Stimulated activated CD8-positive, alpha-beta memory T cell treated with anti-CD3 and anti-CD28 coated beads, Interleukin-4, amount 100 ng/mL, for 1 hour (primary cell): ENCODE measurements around the gene FBXO17.
"Not testable (repeated sequence)": the region's sequence is repeated elsewhere in the genome, so short reads cannot be mapped to it uniquely, and the experiment has no call there.

Experiments
- DNase-seq, 2 donors: peaks; one replicate each; pipeline ENCODE4 v3.0.0-alpha.2; 2020; ENCODE audit warnings: low read depth in 2 of 2, low spot score in 1 of 2

FBXO17 gene

GRCh38 chr19:38945562-38946228 is 29.8 kb downstream of the FBXO17 start:
- DNase-seq, result no peak

- DNase-seq, result no peak
These were observed 30.5 kb downstream of the FBXO17 start for GRCh38 chr19:38944981-38945506.

- DNase-seq, result no peak
These were observed 32.9 kb downstream of the FBXO17 start for GRCh38 chr19:38942471-38943181.

- no peak for DNase-seq
These were observed 33.6 kb downstream of the FBXO17 start for GRCh38 chr19:38941979-38942378.

GRCh38 chr19:38941466-38941865 is 34.1 kb downstream of the FBXO17 start:
- DNase-seq, result not testable (repeated sequence)

- DNase-seq, result no peak
These were observed 35.6 kb downstream of the FBXO17 start for GRCh38 chr19:38939957-38940356.

- no peak for DNase-seq
These were observed 42.0 kb downstream of the FBXO17 start for GRCh38 chr19:38933544-38933943.

GRCh38 chr19:38932425-38933179 is 42.9 kb downstream of the FBXO17 start:
- no peak for DNase-seq

- no peak for DNase-seq
These were observed 44.1 kb downstream of the FBXO17 start for GRCh38 chr19:38931521-38931793.

- peak; percentile 92 to 95 for DNase-seq
These were observed 44.6 kb downstream of the FBXO17 start, which contains the start of gene MRPS12 for GRCh38 chr19:38930776-38931520. MRPS12 (plus strand) TSS chr19:38930944; CDS start chr19:38931295, 351 bp downstream.

GRCh38 chr19:38929929-38930775 is 45.4 kb downstream of the FBXO17 start, which contains the start of gene SARS2:
SARS2 (minus strand) TSS chr19:38930763; CDS start chr19:38930736, 27 bp downstream.
- DNase-seq, result peak in 1 of 2 donors; percentile 86

- DNase-seq, result no peak
These were observed 47.0 kb downstream of the FBXO17 start for GRCh38 chr19:38928391-38929001.

- no peak for DNase-seq
These were observed 51.2 kb downstream of the FBXO17 start for GRCh38 chr19:38924388-38924787.

GRCh38 chr19:38922482-38922881 is 53.1 kb downstream of the FBXO17 start:
- no peak for DNase-seq

GRCh38 chr19:38921420-38922274 is 53.9 kb downstream of the FBXO17 start:
- DNase-seq, result no peak

GRCh38 chr19:38920602-38921419 is 54.7 kb downstream of the FBXO17 start:
- no peak for DNase-seq

- no peak for DNase-seq
These were observed 55.5 kb downstream of the FBXO17 start for GRCh38 chr19:38919837-38920601.
